A673 (cell line): ENCODE measurements around the gene LRRC47. TPM values are rescaled to one million over a fixed set of nuclear protein-coding genes. Genes with fewer than 3 reads are reported as not detected.

Experiments used
- BruUV-seq: library from RNA; stranded (reverse); fragments of 400-500 nt; replicated peaks from 2 replicates; lab custom pipeline; 2021; lab: Mats Ljungman, UMichigan
- CTCF ChIA-PET: fragments of 300-600 bp; sonication (Branson Sonifier 250); formaldehyde crosslinking; loops from one replicate; lab custom pipeline; 2022; ENCODE audit warnings: antibody characterized with exemption; lab: Charles Lee
- POLR2A ChIA-PET: fragments of 300-600 bp; sonication (Branson Sonifier 250); formaldehyde crosslinking; loops from one replicate; lab custom pipeline; 2022; ENCODE audit warnings: antibody characterized with exemption; ENCODE audit not compliant: low non-redundant PET; lab: Charles Lee
- DNase-seq: peaks from one replicate; pipeline ENCODE4 v3.0.0-alpha.2; 2015; ENCODE audit warnings: low spot score
- H3K27ac ChIP-seq: fragments of 200-600 bp; sonication (generic); 2 replicates; pipeline ENCODE4 v1.5.1; 2016; ENCODE audit warnings: mixed run types, low read depth, mild to moderate bottlenecking, mixed read lengths, antibody characterized with exemption, low read length; ENCODE audit not compliant: poor library complexity, severe bottlenecking
- H3K27me3 ChIP-seq: fragments of 200-600 bp; sonication (generic); replicated peaks from 2 replicates; pipeline ENCODE4 v1.6.1; 2017; ENCODE audit warnings: mixed run types, low read depth, mild to moderate bottlenecking, mixed read lengths, antibody characterized with exemption, low read length; ENCODE audit not compliant: insufficient read depth, poor library complexity
- H3K36me3 ChIP-seq: fragments of 200-600 bp; sonication (generic); 2 replicates; pipeline ENCODE4 v1.6.1; 2016; ENCODE audit warnings: mixed run types, mild to moderate bottlenecking, mixed read lengths, antibody characterized with exemption, low read length; ENCODE audit not compliant: insufficient read depth, poor library complexity, severe bottlenecking
- H3K4me1 ChIP-seq: fragments of 200-600 bp; sonication (generic); 2 replicates; pipeline ENCODE4 v1.6.1; 2017; ENCODE audit warnings: mixed run types, mild to moderate bottlenecking, mixed read lengths, antibody characterized with exemption, low read length; ENCODE audit not compliant: insufficient read depth, poor library complexity, severe bottlenecking
- H3K4me3 ChIP-seq: fragments of 200-600 bp; sonication (generic); 2 replicates; pipeline ENCODE4 v1.5.1; 2016; ENCODE audit warnings: low read depth, mixed run types, mild to moderate bottlenecking, mixed read lengths, low read length; ENCODE audit not compliant: poor library complexity, severe bottlenecking
- H3K9me3 ChIP-seq: fragments of 200-600 bp; sonication (generic); 2 replicates; pipeline ENCODE4 v1.6.1; 2016; ENCODE audit warnings: mixed run types, low read depth, mild to moderate bottlenecking, mixed read lengths, antibody characterized with exemption, low read length; ENCODE audit not compliant: poor library complexity, severe bottlenecking
- CTCF ChIP-seq: fragments of 300-800, 200-600 bp; sonication (generic); conservative IDR thresholded peaks from 2 replicates; pipeline ENCODE4 v1.5.1; 2017; ENCODE audit warnings: low read depth, mild to moderate bottlenecking, antibody characterized with exemption, low read length, moderate library complexity, mixed read lengths
- EZH2 ChIP-seq: fragments of 200-600 bp; sonication (generic); IDR thresholded peaks from 2 replicates; pipeline ENCODE4 v1.6.1; 2017; ENCODE audit warnings: borderline replicate concordance, low read depth, mild to moderate bottlenecking, mixed read lengths, antibody characterized with exemption, low read length; ENCODE audit not compliant: poor library complexity, severe bottlenecking
- intact Hi-C: fragments of 100-400 bp; cut with micrococcal nuclease; formaldehyde crosslinking; loops from one replicate; pipeline ENCODE4 v1.10.0; 2022; ENCODE audit not compliant: unreplicated experiment
- total RNA-seq: library from RNA; stranded (reverse); gene quantifications from 2 replicates; pipeline ENCODE4 v1.2.3, GENCODE V29; 2021

Gene LRRC47
- total RNA-seq, 1 experiment from 2014 or later = 86.7 TPM

GRCh38 chr1:3759164-3759563 lies 37.1 kb downstream of the LRRC47 start:
- Histone ChIP-seq H3K36me3 (no peaks in the 10 kb centered on the region), H3K27ac (no peak overlapping the region), H3K4me1 (no peaks in the 10 kb centered on the region), H3K9me3 (peaks cover 7% of the 10 kb centered on the region), H3K4me3 (no peak overlapping the region), H3K27me3 (peaks cover 7% of the 10 kb centered on the region)
- intact Hi-C loops = no loop called here
- no peak for DNase-seq
- BruUV-seq = no TSS peak
- ChIA-PET CTCF (no interaction called here), POLR2A (no interaction called here)
- TF ChIP-seq EZH2 (no peak), CTCF (no peak)

- no peak for TF ChIP-seq CTCF
- TF ChIP-seq EZH2 = no peak
- no peak for DNase-seq
- intact Hi-C loops = no loop called here
- Histone ChIP-seq H3K36me3 (no peaks in the 10 kb centered on the region), H3K4me3 (no peak overlapping the region), H3K4me1 (no peaks in the 10 kb centered on the region), H3K27me3 (peaks cover 7% of the 10 kb centered on the region), H3K9me3 (peaks cover 7% of the 10 kb centered on the region), H3K27ac (no peak overlapping the region)
- ChIA-PET POLR2A (no interaction called here), CTCF (no interaction called here)
- no TSS peak for BruUV-seq
These were observed 39.9 kb downstream of the LRRC47 start for GRCh38 chr1:3756394-3756793.

- Histone ChIP-seq H3K4me1 (no peaks in the 10 kb centered on the region), H3K9me3 (no peaks in the 10 kb centered on the region), H3K4me3 (no peak overlapping the region), H3K27me3 (no peaks in the 10 kb centered on the region), H3K36me3 (no peaks in the 10 kb centered on the region), H3K27ac (no peak overlapping the region)
- ChIA-PET CTCF (no interaction called here), POLR2A (no interaction called here)
- intact Hi-C loops = no loop called here
- BruUV-seq = no TSS peak
- no peak for TF ChIP-seq EZH2
- TF ChIP-seq CTCF = no peak
- DNase-seq = no peak
These were observed 42.4 kb downstream of the LRRC47 start for GRCh38 chr1:3753656-3754454.
